ENCODE measurements around the gene CHPF2. TPM values are rescaled to one million over a fixed set of nuclear protein-coding genes. Genes with fewer than 3 reads are reported as not detected.

CHPF2 gene
- total RNA-seq, 6 experiments from 2014 or later = 11.9 to 20.7 (median 17.7) TPM

DNA sequence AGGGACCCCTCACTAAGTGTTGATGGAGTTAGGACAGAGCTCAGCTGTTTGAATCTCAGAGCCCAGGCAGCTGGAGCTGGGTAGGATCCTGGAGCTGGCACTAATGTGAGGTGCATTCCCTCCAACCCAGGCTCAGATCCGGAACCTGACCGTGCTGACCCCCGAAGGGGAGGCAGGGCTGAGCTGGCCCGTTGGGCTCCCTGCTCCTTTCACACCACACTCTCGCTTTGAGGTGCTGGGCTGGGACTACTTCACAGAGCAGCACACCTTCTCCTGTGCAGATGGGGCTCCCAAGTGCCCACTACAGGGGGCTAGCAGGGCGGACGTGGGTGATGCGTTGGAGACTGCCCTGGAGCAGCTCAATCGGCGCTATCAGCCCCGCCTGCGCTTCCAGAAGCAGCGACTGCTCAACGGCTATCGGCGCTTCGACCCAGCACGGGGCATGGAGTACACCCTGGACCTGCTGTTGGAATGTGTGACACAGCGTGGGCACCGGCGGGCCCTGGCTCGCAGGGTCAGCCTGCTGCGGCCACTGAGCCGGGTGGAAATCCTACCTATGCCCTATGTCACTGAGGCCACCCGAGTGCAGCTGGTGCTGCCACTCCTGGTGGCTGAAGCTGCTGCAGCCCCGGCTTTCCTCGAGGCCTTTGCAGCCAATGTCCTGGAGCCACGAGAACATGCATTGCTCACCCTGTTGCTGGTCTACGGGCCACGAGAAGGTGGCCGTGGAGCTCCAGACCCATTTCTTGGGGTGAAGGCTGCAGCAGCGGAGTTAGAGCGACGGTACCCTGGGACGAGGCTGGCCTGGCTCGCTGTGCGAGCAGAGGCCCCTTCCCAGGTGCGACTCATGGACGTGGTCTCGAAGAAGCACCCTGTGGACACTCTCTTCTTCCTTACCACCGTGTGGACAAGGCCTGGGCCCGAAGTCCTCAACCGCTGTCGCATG lies 5.2 kb downstream of the CHPF2 start:
- Histone ChIP-seq H3K27me3 (no peaks in the 10 kb centered on the region), H3K36me3 (peaks cover 0 to 23% (median 0%) of the 10 kb centered on the region in 4 donors), H3K27ac (no peak overlapping the region), H3K4me3 (no peak overlapping the region), H3K4me1 (peaks cover 0 to 12% (median 4%) of the 10 kb centered on the region in 4 donors), H3K9me3 (no peaks in the 10 kb centered on the region)
- DNase-seq (no peak), ATAC-seq (no peak)
- no peak for TF ChIP-seq POLR2A (IDR thresholded peaks at IDR 0.05)
- TF ChIP-seq, protein P1, sequence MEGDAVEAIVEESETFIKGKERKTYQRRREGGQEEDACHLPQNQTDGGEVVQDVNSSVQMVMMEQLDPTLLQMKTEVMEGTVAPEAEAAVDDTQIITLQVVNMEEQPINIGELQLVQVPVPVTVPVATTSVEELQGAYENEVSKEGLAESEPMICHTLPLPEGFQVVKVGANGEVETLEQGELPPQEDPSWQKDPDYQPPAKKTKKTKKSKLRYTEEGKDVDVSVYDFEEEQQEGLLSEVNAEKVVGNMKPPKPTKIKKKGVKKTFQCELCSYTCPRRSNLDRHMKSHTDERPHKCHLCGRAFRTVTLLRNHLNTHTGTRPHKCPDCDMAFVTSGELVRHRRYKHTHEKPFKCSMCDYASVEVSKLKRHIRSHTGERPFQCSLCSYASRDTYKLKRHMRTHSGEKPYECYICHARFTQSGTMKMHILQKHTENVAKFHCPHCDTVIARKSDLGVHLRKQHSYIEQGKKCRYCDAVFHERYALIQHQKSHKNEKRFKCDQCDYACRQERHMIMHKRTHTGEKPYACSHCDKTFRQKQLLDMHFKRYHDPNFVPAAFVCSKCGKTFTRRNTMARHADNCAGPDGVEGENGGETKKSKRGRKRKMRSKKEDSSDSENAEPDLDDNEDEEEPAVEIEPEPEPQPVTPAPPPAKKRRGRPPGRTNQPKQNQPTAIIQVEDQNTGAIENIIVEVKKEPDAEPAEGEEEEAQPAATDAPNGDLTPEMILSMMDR (IDR thresholded peaks at IDR 0.05) = no peak
- intact Hi-C loops (cut with DNase I) = no loop called here
- no CpG with 5 or more reads among the region's 44 CpGs for WGBS (ENCODE audit: insufficient coverage, low coverage, low lambda C conversion rate, missing lambda C conversion rate)

DNA sequence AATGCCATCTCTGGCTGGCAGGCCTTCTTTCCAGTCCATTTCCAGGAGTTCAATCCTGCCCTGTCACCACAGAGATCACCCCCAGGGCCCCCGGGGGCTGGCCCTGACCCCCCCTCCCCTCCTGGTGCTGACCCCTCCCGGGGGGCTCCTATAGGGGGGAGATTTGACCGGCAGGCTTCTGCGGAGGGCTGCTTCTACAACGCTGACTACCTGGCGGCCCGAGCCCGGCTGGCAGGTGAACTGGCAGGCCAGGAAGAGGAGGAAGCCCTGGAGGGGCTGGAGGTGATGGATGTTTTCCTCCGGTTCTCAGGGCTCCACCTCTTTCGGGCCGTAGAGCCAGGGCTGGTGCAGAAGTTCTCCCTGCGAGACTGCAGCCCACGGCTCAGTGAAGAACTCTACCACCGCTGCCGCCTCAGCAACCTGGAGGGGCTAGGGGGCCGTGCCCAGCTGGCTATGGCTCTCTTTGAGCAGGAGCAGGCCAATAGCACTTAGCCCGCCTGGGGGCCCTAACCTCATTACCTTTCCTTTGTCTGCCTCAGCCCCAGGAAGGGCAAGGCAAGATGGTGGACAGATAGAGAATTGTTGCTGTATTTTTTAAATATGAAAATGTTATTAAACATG lies 6.0 kb downstream of the CHPF2 start:
- no peak for DNase-seq
- Histone ChIP-seq H3K36me3 (peaks cover 0 to 23% (median 0%) of the 10 kb centered on the region in 4 donors), H3K4me1 (peaks cover 0 to 9% (median 3%) of the 10 kb centered on the region in 4 donors), H3K4me3 (no peak overlapping the region), H3K27me3 (no peaks in the 10 kb centered on the region), H3K27ac (no peak overlapping the region), H3K9me3 (no peaks in the 10 kb centered on the region)
- TF ChIP-seq POLR2A (IDR thresholded peaks at IDR 0.05) = no peak
- TF ChIP-seq, protein P1 (IDR thresholded peaks at IDR 0.05) = no peak
- intact Hi-C loops (cut with DNase I) = no loop called here
- no peak for ATAC-seq
- 56% methylated on average over 3 of the region's 17 CpGs for WGBS (ENCODE audit: insufficient coverage, low coverage, low lambda C conversion rate, missing lambda C conversion rate)

DNA sequence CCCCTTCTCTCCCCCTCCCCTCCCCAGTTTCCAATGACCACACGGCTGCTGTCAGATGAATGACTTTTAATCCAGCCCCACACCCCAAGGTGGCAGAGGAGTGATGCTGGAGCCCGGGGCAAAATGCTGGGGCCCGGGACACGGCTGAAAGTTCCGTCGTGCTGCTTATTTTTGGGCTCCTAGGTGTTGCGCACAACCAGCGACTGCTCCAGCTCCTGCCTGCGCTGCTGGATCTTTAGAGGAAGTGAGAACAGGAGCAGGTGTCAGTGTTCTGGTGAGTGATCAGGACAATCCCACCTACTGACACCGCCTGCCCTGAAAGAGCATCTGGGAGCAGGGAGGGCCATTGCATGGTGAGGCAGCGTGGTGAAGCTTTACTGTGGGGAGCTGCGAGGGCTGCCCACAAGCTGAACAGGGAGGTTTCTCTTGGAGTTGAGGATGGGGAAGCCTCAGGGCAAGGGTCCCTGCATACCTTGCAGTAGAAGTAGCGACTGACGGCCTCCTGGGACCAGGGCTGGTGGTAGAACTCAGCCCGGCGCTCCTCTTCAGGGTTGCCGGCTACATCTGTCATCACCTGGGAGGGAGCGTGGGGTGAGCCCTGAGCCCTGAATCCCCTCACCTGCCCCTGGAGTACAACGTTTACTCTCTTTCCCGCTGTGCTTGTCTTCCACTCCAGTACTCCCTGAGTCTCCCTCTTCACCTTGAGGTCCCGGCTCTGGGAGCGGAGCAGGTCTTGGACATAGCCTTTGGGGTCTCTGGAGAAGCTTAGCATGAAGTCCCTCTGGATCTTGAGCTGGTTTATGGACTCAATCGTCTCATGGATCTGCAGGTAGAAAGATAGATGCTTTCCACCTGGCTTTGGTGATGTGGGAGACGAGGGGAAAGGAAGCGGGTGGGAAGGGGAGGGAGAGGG lies 6.9 kb downstream of the CHPF2 start:
- WGBS (ENCODE audit: insufficient coverage, low coverage, low lambda C conversion rate, missing lambda C conversion rate) = 87% methylated on average over 12 of the region's 25 CpGs
- no peak for DNase-seq
- Histone ChIP-seq H3K27me3 (no peaks in the 10 kb centered on the region), H3K27ac (no peak overlapping the region), H3K4me3 (no peak overlapping the region), H3K4me1 (peaks cover 0 to 2% (median under 1%) of the 10 kb centered on the region in 4 donors), H3K36me3 (peaks cover 0 to 23% (median 0%) of the 10 kb centered on the region in 4 donors), H3K9me3 (no peaks in the 10 kb centered on the region)
- TF ChIP-seq, protein P1 (IDR thresholded peaks at IDR 0.05) = no peak
- TF ChIP-seq POLR2A (IDR thresholded peaks at IDR 0.05) = no peak
- ATAC-seq = no peak
- intact Hi-C loops (cut with DNase I) = no loop called here

DNA sequence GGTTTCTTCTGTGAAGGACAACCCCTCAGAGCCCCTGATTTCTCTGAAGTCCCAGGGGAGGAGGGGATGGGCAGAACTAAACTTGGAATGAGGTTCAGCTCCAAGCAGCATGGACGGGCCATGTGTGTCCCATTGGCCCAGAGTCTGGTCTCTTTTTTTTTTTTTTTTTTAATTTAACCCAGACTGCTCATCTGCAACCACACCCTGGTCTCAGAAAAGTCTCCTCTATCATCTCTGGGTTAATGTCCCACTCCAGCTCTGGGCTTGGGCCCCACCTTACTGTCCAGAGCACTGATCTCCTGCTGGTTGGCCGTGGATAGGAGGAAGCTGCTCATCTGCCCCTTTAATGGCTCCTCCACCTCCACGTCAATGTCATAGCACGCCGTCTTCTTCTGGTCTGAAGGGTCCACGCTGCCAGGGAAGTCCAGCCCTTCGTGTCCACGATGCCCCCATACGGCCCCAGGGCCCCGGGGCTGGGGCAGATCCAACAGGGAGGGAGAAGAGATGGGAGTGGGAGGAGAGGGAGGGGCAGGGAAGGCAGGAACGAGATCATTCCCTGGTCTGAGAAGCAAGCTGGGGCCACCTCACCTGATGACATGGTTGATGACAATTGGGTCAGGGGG lies 7.7 kb downstream of the CHPF2 start:
- H3K27ac ChIP-seq = no peak overlapping the region
- peaks cover 0 to 7% (median 0%) of the 10 kb centered on the region in 4 donors for H3K4me1 ChIP-seq
- no peaks in the 10 kb centered on the region for H3K9me3 ChIP-seq
- intact Hi-C loops (cut with DNase I) = no loop called here
- WGBS (ENCODE audit: insufficient coverage, low coverage, low lambda C conversion rate, missing lambda C conversion rate) = 85% methylated on average over 9 of the region's 11 CpGs
- TF ChIP-seq, protein P1 (IDR thresholded peaks at IDR 0.05) = no peak
- TF ChIP-seq POLR2A (IDR thresholded peaks at IDR 0.05) = no peak
- H3K27me3 ChIP-seq = peaks cover 0 to under 1% of the 10 kb centered on the region in 2 donors
- peaks cover 0 to 23% (median 0%) of the 10 kb centered on the region in 4 donors for H3K36me3 ChIP-seq
- DNase-seq (no peak), ATAC-seq (no peak)
- H3K4me3 ChIP-seq = no peak overlapping the region
